Mesendoderm (in vitro differentiated cells): ENCODE results near the gene VENTX.

Experiments
- DNase-seq: peaks from one replicate; pipeline ENCODE4 v3.0.0; 2013
- H2AK5ac ChIP-seq: 2 replicates; pipeline ENCODE4 v1.6.1; 2013; ENCODE audit warnings: low read length, inconsistent platforms
- H2BK120ac ChIP-seq: 2 replicates; pipeline ENCODE4 v1.6.1; 2013; ENCODE audit warnings: low read depth, mild to moderate bottlenecking, low read length, moderate library complexity, mixed read lengths
- H2BK15ac ChIP-seq: replicated peaks from 2 replicates; pipeline ENCODE4 v1.6.1; 2013; ENCODE audit warnings: low read depth, mild to moderate bottlenecking, moderate library complexity
- H2BK5ac ChIP-seq: 2 replicates; pipeline ENCODE4 v1.6.1; 2013; ENCODE audit warnings: low read length, inconsistent platforms
- H3K18ac ChIP-seq: 2 replicates; pipeline ENCODE4 v1.6.1; 2013; ENCODE audit warnings: mild to moderate bottlenecking, low read length, mixed read lengths
- H3K23ac ChIP-seq: one replicate; pipeline ENCODE4 v1.6.1; 2013; ENCODE audit warnings: low read length
- H3K27ac ChIP-seq: 2 replicates; pipeline ENCODE4 v1.5.1; 2013; ENCODE audit warnings: low read depth, mild to moderate bottlenecking, inconsistent platforms, low read length, moderate library complexity
- H3K27me3 ChIP-seq: 2 replicates; pipeline ENCODE4 v1.6.1; 2013; ENCODE audit warnings: low read length, control low read depth, mild to moderate bottlenecking, inconsistent platforms; ENCODE audit not compliant: insufficient read depth, poor library complexity
- H3K36me3 ChIP-seq: 2 replicates; pipeline ENCODE4 v1.6.1; 2013; ENCODE audit warnings: low read length, inconsistent platforms; ENCODE audit not compliant: control insufficient read depth, insufficient read depth
- H3K4ac ChIP-seq: one replicate; pipeline ENCODE4 v1.6.1; 2013; ENCODE audit warnings: low read depth, mild to moderate bottlenecking, low read length, moderate library complexity
- H3K4me1 ChIP-seq: 2 replicates; pipeline ENCODE4 v1.6.1; 2013; ENCODE audit warnings: low read depth, low read length, inconsistent platforms; ENCODE audit not compliant: control insufficient read depth
- H3K4me2 ChIP-seq: 2 replicates; pipeline ENCODE4 v1.6.1; 2013; ENCODE audit warnings: low read length
- H3K4me3 ChIP-seq: 2 replicates; pipeline ENCODE4 v1.5.1; 2013; ENCODE audit warnings: mild to moderate bottlenecking, low read length
- H3K56ac ChIP-seq: one replicate; pipeline ENCODE4 v1.6.1; 2013; ENCODE audit warnings: low read length
- H3K79me1 ChIP-seq: 2 replicates; pipeline ENCODE4 v1.6.1; 2013; ENCODE audit warnings: low read length, inconsistent platforms
- H3K79me2 ChIP-seq: 2 replicates; pipeline ENCODE4 v1.6.1; 2013; ENCODE audit warnings: mild to moderate bottlenecking, low read length; ENCODE audit not compliant: control insufficient read depth, insufficient read depth
- H3K9ac ChIP-seq: 2 replicates; pipeline ENCODE4 v1.6.1; 2013; ENCODE audit warnings: low read length, inconsistent platforms
- H4K5ac ChIP-seq: one replicate; pipeline ENCODE4 v1.6.1; 2013; ENCODE audit warnings: low read length
- H4K8ac ChIP-seq: one replicate; pipeline ENCODE4 v1.6.1; 2013; ENCODE audit warnings: low read depth, mild to moderate bottlenecking, control low read depth, low read length, moderate library complexity
- WGBS: extraction: QIAGEN DNeasy Blood & Tissue Kit; methylation state at CpG from one replicate; pipeline ENCODE4 v1.1.7; 2013; ENCODE audit warnings: low lambda C conversion rate, missing lambda C conversion rate; ENCODE audit not compliant: insufficient coverage; ENCODE audit errors: extremely low coverage; 5-methylcytosine and 5-hydroxymethylcytosine counted together

VENTX gene

DNA sequence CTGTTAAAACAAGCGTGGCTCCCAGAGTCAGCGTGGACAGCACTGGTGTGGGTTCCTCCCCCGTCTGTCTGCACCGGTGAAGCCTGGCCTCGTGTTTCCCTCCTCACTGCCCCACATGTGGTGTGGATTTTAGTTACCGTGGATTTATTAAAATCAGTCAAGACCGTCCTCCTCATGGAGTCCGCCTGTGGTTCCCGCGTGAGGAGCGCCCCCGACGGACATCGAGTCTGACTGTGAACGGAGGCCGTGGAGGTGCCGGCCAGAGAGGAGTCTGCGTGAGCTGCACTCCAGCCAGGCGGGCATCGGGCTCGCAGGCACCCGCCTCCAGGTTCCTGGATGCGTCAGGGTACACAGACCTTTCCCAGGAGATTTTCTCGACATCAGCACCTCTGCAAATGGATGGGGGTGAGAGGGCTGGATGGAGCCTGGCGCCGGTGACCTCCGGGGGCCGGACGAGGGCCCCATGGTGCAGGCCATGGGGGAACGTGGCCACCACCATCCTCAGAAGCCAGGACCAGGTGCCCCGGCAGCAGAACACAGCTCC lies 33.9 kb upstream of the VENTX start:
- no peaks in the 10 kb centered on the region for H3K27me3 ChIP-seq
- no peak overlapping the region for H2BK15ac ChIP-seq
- no peak overlapping the region for H3K56ac ChIP-seq
- H3K18ac ChIP-seq: no peak overlapping the region
- no CpG with 5 or more reads among the region's 31 CpGs for WGBS
- no peak overlapping the region for H3K23ac ChIP-seq
- H2BK120ac ChIP-seq: no peak overlapping the region
- no peak for DNase-seq
- no peaks in the 10 kb centered on the region for H3K79me1 ChIP-seq
- no peak overlapping the region for H3K4me3 ChIP-seq
- no peak overlapping the region for H3K4ac ChIP-seq
- H3K27ac ChIP-seq: no peak overlapping the region
- H3K9ac ChIP-seq: no peak overlapping the region
- no peak overlapping the region for H4K8ac ChIP-seq
- H2BK5ac ChIP-seq: no peak overlapping the region
- H3K4me1 ChIP-seq: no peaks in the 10 kb centered on the region
- H2AK5ac ChIP-seq: no peak overlapping the region
- H3K79me2 ChIP-seq: no peaks in the 10 kb centered on the region
- H4K5ac ChIP-seq: no peak overlapping the region
- H3K4me2 ChIP-seq: no peak overlapping the region
- no peaks in the 10 kb centered on the region for H3K36me3 ChIP-seq

DNA sequence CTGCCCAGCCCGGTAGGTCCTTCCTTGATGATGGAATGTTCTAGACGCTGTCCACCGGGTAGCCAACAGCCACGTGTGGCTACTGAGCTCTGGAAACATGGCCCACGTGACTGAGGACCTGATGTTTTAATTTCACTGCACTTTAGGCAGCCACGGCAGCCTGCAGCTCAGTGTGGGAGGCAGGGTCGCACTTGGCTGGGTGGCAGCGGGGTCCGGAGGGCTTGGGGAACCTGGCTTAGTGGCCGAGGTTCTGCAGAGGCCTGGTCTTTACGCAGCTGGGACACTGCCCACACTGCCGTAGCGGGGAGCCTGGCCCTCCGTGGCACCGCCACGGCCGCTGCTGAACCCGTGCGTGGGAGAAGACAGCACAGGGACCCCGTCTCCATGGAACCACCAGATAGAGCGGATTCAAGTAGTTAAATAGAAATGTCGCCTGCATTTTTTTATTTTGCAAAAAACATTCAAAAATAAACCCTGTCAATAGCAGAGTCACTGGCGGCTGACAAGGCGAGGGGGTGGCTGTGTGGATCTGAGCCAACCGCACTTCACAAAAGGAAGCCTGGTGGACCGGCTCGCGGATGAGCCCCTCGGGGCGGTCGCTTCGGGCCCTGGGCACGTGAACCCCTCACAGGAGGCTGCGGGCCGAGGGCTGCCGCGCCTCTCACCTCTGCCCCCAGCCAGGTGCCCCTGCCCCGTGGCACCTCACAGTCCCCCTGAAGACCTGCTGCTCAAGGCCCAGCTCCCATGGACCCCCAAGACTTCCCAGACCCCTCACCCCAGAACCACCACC lies 33.2 kb upstream of the VENTX start:
- Histone ChIP-seq H2AK5ac (no peak overlapping the region), H4K8ac (no peak overlapping the region), H3K18ac (no peak overlapping the region), H3K4me3 (no peak overlapping the region), H3K56ac (no peak overlapping the region), H4K5ac (no peak overlapping the region), H3K23ac (no peak overlapping the region), H2BK120ac (no peak overlapping the region), H3K27me3 (no peaks in the 10 kb centered on the region), H3K27ac (no peak overlapping the region), H2BK5ac (no peak overlapping the region), H3K9ac (no peak overlapping the region), H3K4me1 (no peaks in the 10 kb centered on the region), H3K79me1 (no peaks in the 10 kb centered on the region), H3K36me3 (no peaks in the 10 kb centered on the region), H3K4me2 (no peak overlapping the region), H2BK15ac (no peak overlapping the region), H3K79me2 (no peaks in the 10 kb centered on the region), H3K4ac (no peak overlapping the region)
- WGBS: no CpG with 5 or more reads among the region's 38 CpGs
- DNase-seq: no peak

DNA sequence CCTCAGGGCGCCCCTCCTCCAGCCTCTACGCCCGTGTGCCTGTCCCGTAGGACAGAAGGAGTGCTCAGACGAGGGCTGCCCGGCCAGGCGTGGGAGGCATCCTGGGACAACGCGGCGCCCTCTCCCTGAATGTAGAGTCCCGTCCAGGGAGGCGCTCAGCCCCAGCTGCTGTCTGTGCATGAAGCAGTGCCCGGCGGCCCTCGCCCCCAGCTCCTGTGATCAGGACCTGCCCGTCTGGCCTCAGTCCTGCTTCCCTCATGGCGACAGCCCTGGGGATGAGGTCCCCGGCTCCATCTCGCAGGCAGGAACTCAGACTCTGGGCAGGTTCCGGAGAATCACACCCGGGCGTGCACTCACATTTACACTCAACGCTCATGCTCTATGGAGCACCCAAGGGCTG lies 32.5 kb upstream of the VENTX start:
- no peak overlapping the region for H4K8ac ChIP-seq
- no peak overlapping the region for H3K56ac ChIP-seq
- no peak overlapping the region for H4K5ac ChIP-seq
- no peak overlapping the region for H3K4me2 ChIP-seq
- no peaks in the 10 kb centered on the region for H3K36me3 ChIP-seq
- no peaks in the 10 kb centered on the region for H3K27me3 ChIP-seq
- H3K4ac ChIP-seq: no peak overlapping the region
- no peak overlapping the region for H3K27ac ChIP-seq
- no peaks in the 10 kb centered on the region for H3K79me1 ChIP-seq
- no peak overlapping the region for H3K23ac ChIP-seq
- H2BK5ac ChIP-seq: no peak overlapping the region
- no peak overlapping the region for H3K18ac ChIP-seq
- WGBS: no CpG with 5 or more reads among the region's 23 CpGs
- DNase-seq: no peak
- no peak overlapping the region for H2BK15ac ChIP-seq
- H2BK120ac ChIP-seq: no peak overlapping the region
- H3K9ac ChIP-seq: no peak overlapping the region
- no peak overlapping the region for H3K4me3 ChIP-seq
- H2AK5ac ChIP-seq: no peak overlapping the region
- H3K79me2 ChIP-seq: no peaks in the 10 kb centered on the region
- no peaks in the 10 kb centered on the region for H3K4me1 ChIP-seq

DNA sequence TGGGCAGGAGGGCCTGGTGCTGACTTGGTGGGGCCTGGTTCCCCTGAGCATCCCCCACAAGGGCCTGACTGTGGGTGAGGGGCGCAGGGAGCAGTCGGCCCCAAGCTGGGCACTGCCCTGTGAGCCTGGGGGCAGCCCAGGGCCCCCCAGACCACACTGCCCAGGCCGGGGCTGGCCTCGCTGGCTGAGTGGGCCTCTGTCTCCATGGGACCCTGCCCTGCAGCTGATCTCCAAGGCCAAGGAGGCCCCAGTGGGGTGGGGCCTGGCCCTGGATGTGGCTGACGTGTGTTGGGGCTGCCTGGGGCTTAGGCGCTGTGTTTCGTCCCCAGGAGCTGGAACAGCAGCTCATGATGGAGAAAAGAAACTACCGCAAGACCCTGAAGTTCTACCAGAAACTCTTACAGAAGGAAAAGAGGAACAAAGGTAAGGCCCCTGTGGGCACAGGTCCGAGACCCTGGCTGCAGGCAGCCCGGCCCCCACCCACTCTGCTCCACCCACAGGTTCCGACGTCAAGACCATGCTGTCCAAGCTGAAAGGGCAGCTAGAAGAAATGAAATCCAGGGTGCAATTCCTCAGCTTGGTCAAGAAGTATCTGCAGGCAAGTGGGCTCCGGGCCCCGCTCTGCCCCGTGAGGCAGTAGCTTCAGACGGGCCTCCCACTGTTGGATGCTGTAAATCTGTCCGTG lies 31.2 kb upstream of the VENTX start:
- Histone ChIP-seq H3K4me3 (no peak overlapping the region), H3K4me2 (no peak overlapping the region), H3K27me3 (no peaks in the 10 kb centered on the region), H3K23ac (no peak overlapping the region), H3K27ac (no peak overlapping the region), H3K4me1 (no peaks in the 10 kb centered on the region), H3K56ac (no peak overlapping the region), H4K5ac (no peak overlapping the region), H3K36me3 (no peaks in the 10 kb centered on the region), H2AK5ac (no peak overlapping the region), H3K18ac (no peak overlapping the region), H2BK15ac (no peak overlapping the region), H3K4ac (no peak overlapping the region), H3K9ac (no peak overlapping the region), H3K79me1 (no peaks in the 10 kb centered on the region), H3K79me2 (no peaks in the 10 kb centered on the region), H2BK120ac (no peak overlapping the region), H4K8ac (no peak overlapping the region), H2BK5ac (no peak overlapping the region)
- no peak for DNase-seq
- WGBS: no CpG with 5 or more reads among the region's 17 CpGs

DNA sequence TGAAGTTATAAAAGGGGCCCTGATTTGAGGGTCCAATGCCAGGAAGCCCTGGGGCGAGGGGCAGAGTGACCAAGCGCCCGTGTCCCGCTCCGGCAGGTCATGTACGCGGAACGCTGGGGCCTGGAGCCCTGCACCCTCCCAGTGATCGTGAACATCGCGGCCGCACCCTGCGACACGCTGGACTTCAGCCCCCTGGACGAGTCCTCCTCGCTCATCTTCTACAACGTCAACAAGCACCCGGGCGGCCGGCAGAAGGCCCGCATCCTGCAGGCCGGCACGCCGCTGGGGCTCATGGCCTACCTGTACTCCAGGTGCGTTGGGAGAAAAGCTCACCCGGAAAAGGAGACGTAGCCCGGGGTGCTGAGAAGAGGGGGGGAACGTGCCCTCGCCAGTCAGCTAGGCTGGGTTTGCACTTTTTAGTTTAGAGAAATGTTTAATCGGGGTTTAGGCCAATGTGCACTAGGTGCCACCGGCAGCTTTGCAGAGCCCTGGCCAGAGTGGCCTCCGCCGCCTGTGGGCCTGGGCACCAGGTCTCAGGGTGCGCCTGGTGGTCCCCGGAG lies 30.5 kb upstream of the VENTX start:
- H2BK5ac ChIP-seq: no peak overlapping the region
- H3K4me2 ChIP-seq: no peak overlapping the region
- H3K79me1 ChIP-seq: no peaks in the 10 kb centered on the region
- no peak overlapping the region for H3K4me3 ChIP-seq
- H3K4ac ChIP-seq: no peak overlapping the region
- H3K9ac ChIP-seq: no peak overlapping the region
- H3K79me2 ChIP-seq: no peaks in the 10 kb centered on the region
- no peak overlapping the region for H3K56ac ChIP-seq
- no peak overlapping the region for H4K8ac ChIP-seq
- H2BK15ac ChIP-seq: no peak overlapping the region
- no peak overlapping the region for H2BK120ac ChIP-seq
- no peak overlapping the region for H4K5ac ChIP-seq
- H3K4me1 ChIP-seq: no peaks in the 10 kb centered on the region
- WGBS: no CpG with 5 or more reads among the region's 36 CpGs
- no peak for DNase-seq
- no peak overlapping the region for H3K27ac ChIP-seq
- no peaks in the 10 kb centered on the region for H3K27me3 ChIP-seq
- no peak overlapping the region for H3K18ac ChIP-seq
- no peaks in the 10 kb centered on the region for H3K36me3 ChIP-seq
- no peak overlapping the region for H3K23ac ChIP-seq
- H2AK5ac ChIP-seq: no peak overlapping the region
